NCI-H1092 (cell line): Measurements from ENCODE around the gene GNAT1.
"Not testable (repeated sequence)": the region's sequence is repeated elsewhere in the genome, so short reads cannot be mapped to it uniquely, and the experiment has no call there.

Experiments used
- DNase-seq: peaks from one replicate; lab custom pipeline; 2025; lab: John Stamatoyannopoulos, UW

The GNAT1 gene

GRCh38 chr3:50203113-50203808 lies 11.9 kb downstream of the GNAT1 start:
- no peak for DNase-seq

DNA sequence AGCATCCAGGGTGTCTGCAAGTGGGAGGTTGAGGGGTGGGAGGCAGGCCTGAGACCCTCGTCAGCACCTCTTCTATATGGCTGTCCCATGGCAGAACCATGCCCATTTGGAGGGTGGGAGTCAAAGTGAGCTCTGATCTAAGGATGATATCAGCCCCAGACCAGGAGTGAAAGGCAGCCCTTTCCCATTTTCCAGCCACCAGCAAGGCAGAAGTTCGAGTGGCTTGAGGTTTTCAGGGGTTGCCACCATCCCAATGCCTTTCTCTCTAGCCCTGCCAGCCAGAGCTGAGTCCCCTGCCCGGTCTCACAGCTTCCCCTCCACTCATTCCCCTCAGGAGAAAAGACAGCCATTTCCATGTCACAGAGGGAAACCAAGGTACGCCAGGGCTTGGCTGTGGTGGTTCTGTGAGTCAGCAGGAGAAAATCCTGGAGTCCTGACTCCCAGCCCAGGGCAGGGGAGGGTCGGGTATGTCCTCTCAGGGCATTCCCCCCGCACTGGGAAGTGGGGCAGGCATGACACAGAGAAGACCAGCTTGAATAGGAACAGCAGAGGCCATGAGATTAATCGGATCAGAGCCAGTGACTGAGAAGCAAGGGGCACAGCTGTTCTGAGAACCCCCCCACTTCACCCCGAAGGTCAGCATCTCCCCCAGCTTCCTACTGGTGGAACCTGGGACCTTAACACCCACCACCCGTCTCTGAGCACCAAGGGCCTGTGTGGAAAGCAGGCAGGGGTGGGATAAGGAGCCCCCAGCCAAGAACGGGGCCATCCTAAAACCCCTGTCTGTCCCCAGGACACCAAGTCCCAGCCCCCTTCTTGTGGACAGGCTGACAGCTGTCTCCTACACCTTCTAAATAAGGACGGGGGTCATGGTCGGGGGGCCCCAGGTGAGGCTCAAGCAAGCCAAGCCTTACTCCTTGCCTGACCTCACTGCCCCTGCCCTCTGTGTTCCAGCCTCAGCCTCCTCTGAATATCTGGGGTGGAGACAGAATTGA lies 12.7 kb downstream of the GNAT1 start:
- no peak for DNase-seq

DNA sequence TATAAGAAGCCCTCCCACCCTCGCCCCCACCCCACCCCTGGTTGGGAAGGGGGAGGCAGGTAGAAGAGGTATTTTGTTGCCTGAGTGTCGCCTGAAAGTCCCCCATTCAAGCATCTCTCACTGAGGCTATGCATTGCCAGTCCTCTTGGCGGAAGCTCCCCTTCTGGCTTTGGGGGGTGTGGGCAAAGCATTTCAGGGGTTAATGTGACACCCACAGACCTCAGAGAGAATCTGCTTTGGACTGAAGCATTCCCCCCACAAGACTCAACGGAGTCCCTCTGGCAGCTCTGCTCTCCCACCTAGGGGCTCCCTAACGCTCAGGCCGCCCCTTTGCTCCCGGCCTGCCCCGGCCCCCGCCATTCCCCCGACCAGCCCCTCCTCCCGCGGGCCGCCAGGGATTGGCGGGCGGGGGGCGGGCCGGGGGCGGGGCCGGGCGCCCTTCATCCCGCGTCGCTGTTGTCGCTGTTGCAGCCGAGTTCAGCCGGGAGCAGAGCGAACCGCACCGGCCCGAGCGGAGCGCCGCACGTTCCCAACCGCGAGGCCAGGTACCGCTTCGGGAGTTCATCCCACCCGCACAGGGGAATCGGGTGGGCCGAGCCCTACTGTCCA lies 13.5 kb downstream of the GNAT1 start, which contains the start of gene SLC38A3:
Gene SLC38A3, plus strand, starts transcription at position 468 of the 609 bp plus-strand sequence. CDS start 8,929 bp downstream, outside the sequence.
- DNase-seq, result no peak

DNA sequence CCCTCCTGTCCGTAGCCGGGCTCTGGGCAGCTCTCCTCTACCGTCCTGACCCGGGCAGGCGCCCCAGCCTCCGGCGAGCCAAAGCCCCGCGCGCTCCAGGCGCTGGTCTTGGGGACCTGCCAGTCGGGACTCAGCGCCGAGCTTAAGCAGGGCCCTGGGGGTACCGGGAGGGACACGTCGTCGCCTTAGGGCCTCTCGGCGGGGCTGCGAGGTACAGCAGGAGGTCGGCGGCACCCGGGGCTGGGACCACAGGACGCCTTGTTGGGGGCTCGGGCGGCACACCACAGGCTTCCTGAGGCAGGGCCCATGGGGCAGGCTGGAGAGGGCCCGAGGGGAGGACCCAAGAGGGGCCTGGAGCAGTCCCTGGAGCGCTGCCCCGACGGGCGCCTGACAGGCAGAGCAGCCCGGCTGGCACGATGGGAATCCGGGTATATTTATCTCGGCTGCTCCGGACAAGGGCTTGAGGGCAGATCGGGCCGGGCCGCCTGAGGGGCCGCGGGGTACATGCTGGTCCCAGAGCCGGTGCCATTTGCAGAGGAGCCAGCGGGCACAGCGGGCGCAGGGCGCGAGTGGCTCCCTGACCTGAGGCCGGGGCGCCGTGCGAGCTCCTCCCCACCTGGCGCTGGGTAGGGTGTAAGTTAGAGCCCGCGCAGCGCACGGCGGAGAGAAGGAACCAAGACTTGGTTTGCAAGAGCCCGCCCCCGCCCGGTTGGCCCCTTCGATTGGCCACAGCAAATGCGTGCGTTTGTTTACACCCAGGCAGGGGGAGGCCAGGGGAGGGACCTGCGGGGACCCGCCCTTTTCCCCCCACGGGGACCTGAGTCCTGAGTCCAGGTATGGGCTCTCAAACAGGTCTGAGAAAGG lies 14.2 kb downstream of the GNAT1 start:
- DNase-seq, result no peak

DNA sequence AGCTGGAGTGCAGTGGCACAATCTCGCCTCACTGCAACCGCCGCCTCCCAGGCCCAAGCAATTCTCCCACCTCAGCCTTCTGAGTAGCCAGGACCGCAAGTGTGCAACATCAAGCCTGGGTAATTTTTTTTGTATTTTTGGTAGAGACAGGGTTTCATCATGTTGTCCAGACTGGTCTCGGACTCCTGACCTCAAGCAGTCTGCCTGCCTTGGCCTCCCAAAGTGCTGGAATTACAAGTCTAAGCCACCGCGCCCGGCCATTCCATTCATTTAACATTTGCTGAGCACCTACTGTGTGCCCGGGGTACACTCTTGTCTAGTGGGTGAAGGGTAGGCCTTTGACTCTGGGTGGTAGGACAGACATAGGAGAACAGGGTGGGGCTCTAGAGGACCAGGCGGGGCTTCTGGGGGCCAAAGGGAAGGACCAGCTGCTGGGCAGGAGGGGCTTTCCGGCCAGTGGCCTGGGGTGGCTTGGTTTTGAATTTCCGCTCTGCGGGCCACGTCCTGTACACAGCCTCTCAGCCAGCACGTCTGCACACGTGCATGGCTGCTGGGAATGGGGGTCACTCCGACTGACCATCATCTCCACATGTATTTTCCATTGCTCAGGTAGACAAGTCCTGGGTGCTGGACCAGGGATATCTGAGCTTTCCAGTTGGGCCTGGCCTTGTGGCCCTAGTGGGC lies 16.1 kb downstream of the GNAT1 start:
- no peak for DNase-seq

DNA sequence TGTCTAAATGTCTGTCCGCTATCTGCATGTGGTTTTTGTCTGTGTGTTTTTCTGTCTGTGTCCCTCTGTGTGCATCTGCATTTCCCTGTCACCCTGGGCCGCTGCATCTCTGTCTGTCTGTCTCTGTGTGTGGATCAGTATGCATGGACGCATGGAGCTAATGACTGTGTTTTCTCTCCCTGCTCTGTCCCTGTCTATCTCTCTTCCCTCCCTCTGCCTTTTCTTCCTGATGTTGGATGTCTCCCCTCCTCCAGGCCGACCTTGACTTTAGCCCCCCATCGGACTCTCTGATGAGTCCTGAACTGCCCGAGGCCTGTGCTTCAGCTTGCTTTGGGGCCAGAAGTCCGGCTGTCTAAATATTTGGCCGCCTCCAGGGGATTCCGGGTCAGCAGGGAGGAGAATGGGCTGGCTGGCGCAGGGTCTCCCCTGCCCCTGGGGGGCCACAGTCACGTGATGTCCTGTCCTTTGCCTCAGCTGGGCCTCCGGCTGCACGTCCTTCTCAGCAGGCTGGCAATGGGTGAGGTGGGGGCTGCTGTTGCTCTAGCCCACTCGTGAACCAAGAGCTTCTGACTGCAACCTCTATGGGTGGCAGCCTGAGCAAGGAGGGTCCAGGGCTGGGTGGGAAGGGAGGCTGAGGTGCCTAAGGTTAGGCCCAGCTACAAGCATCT lies 17.4 kb downstream of the GNAT1 start:
- DNase-seq, result no peak

DNA sequence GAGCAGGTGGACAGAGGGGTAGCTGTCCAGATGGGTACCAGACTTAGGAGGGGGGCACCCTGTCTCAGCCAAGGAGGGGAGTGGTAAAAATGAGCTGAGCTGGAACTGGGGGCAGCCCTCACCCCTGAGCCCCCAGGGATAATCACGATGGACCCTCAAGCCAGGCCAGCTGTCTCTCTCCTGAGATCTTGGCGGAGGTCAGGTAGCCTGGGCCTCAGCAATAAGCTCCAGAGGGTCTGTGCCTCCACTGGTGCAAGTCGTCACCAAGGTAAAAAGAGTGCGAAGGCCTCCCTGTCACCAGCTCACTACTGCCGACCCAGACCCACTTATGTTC lies 18.7 kb downstream of the GNAT1 start:
- no peak for DNase-seq

DNA sequence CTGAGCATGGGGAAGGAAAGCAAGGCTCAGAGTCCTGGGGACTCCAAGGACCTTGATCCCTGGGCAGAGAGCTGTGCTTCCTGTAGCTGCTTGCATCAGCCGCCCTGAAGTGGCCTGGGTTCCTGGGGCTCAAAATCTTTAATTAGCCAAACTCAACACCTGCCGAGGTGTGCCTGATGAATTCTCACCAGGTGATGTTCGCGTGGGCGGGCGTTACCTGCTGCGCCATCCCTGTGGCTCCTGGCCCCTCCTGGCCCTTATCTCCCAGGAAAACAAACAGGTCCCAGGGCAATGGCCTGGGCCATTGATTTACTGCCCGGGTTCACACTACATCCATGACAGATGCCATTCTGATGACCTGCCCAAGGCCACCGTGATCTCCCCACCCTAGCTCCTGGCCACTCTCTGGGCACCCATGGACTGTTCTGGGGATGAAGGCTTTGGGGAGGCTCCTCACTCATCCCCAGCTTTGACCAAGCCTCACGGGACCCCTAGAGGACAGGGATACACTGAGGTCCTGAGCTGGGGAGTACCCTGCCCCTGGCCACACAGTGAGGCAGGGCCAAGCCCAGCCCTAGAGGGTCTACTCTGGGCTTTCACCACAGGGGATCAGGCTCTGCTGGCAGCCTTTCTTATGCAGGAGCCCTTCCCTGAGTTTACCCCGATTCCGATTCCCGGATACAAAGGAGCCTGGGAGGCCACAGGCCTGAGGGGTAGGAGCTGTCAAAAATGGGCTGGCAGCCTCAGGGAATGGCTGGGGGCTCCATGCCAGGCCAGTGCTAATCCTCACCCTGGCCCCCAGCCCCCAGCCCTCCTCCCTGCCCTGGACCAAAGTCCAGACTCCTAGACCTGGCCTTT lies 19.3 kb downstream of the GNAT1 start:
- no peak for DNase-seq

- DNase-seq, result not testable (repeated sequence)
Observed at GRCh38 chr3:50211368-50211717, 19.9 kb downstream of the GNAT1 start.

GRCh38 chr3:50211930-50212329 lies 20.5 kb downstream of the GNAT1 start:
- no peak for DNase-seq

GRCh38 chr3:50212502-50212901 lies 21.1 kb downstream of the GNAT1 start:
- no peak for DNase-seq

- DNase-seq, result no peak
Observed at GRCh38 chr3:50212971-50213370, 21.6 kb downstream of the GNAT1 start.

DNA sequence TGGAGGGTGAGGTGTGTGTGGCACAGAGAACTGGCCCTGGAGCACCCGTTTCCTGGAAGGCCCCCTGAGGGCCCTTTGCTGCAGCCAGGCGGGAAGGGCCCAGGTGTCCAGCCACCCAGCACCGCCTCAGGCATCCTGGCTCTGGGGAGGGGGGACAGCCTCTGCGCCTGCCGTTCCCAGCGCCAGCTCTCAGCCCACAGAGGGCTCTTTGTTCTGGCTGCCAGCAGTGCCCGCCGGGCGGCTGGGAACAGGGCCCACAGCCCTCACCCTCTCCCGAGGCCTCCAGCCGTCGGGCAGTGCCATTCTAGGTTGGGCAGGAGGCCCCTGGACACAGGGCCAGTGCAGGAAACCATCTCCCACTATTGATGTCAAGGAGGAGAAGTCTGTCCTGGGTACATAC lies 22.0 kb downstream of the GNAT1 start:
- DNase-seq, result no peak

DNA sequence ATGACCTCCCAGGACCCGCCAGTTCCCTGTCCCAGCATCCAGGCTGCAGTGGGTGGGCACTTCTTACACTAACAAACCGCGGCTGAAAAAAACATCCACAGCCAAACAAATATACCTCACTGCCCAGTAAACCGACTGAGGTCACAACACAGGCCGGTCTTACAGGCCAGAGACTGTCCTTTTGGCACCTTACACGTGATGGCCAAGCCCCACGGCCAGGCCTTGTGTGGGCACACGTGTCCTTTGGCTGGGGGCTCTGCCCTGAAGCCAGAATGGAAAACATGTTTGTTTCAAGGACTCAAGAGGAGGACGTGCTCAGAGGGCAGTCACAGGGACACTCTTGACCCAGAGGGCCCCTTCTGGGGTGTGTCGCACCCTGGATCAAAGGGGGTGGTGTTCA lies 23.4 kb downstream of the GNAT1 start:
- no peak for DNase-seq

DNA sequence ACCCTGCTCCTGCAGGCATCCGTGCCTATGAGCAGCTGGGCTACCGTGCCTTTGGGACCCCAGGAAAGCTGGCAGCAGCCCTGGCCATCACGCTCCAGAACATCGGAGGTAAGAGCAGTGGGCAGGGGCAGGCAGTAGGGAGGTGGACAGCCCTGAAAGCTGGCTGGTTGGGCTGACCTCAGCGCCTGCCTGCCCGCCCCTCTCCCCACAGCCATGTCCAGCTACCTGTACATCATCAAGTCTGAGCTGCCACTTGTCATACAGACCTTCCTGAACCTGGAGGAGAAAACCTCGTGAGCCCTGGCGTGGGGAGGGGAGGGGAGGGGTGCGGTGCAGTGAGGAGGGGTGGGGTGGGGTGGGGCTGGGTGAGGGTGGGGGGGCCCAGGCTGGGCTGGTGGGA lies 24.1 kb downstream of the GNAT1 start:
- DNase-seq, result no peak

DNA sequence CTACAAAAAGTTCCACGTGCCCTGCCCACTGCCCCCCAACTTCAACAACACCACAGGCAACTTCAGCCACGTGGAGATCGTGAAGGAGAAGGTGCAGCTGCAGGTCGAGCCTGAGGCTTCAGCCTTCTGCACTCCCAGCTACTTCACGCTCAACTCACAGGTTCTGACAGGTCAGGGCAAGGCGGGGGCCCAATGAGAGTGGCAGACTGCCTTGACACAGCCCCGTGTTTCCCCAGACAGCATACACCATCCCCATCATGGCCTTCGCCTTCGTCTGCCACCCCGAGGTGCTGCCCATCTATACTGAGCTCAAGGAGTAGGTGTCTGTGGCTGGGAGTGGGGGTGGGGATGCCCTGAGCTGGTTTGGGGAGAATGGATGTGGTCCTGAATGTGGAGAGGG lies 26.3 kb downstream of the GNAT1 start:
- DNase-seq, result no peak

DNA sequence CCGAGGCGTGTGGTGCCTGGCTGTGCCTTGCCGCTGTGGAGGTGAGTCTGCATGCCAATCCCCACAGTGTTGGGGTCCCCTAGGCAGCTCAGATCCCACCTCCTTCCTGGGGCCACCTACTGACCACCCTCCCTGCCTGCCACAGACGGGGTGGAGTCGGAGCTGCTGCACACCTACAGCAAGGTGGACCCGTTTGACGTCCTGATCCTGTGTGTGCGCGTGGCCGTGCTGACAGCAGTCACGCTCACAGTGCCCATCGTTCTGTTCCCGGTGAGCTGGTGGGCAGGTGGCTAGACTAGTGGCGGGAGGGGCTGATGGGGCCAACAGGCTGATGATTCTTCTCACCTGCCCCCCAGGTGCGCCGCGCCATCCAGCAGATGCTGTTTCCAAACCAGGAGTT lies 27.0 kb downstream of the GNAT1 start:
- DNase-seq, result no peak

GRCh38 chr3:50219285-50219684 lies 27.9 kb downstream of the GNAT1 start:
- no peak for DNase-seq

GRCh38 chr3:50220109-50220508 lies 28.7 kb downstream of the GNAT1 start:
- no peak for DNase-seq

GRCh38 chr3:50221051-50221410 lies 29.6 kb downstream of the GNAT1 start:
- DNase-seq, result no peak
